Esophagus squamous epithelium (tissue), 5 donors: ENCODE data around the gene GPN1. TPM values are rescaled to one million over a fixed set of nuclear protein-coding genes. Genes with fewer than 3 reads are reported as not detected.
"Not testable (repeated sequence)": the region's sequence is repeated elsewhere in the genome, so short reads cannot be mapped to it uniquely, and the experiment has no call there.

Experiments used
- DNase-seq: peaks from one replicate; lab custom pipeline; 2025; lab: John Stamatoyannopoulos, UW
- H3K27ac ChIP-seq, 4 donors: fragments of 200-600 bp; sonication (generic); one replicate each; pipeline ENCODE4 v1.5.1; 2016 to 2019; ENCODE audit warnings: mild to moderate bottlenecking in 1 of 4
- H3K27me3 ChIP-seq, 4 donors: fragments of 200-600 bp; sonication (generic); 1 replicate in 3 of 4; 2 replicates in 1 of 4; pipeline versions ENCODE4 v1.5.1 to v1.6.0; 2017 to 2021; ENCODE audit warnings: antibody characterized with exemption in 1 of 4
- H3K36me3 ChIP-seq, 3 donors: fragments of 200-600 bp; sonication (generic); one replicate each; pipeline ENCODE4 v1.5.1; 2016 to 2019
- H3K4me1 ChIP-seq, 3 donors: fragments of 200-600 bp; sonication (generic); one replicate each; pipeline ENCODE4 v1.5.1; 2017 to 2019
- H3K4me3 ChIP-seq, 4 donors: fragments of 200-600 bp; sonication (generic); 1 replicate in 3 of 4; 2 replicates in 1 of 4; pipeline ENCODE4 v1.5.1; 2016 to 2019; ENCODE audit warnings: mild to moderate bottlenecking in 2 of 4, moderate library complexity in 1 of 4
- H3K9me3 ChIP-seq, 3 donors: fragments of 200-600 bp; sonication (generic); one replicate each; pipeline ENCODE4 v1.5.1; 2016 to 2019
- POLR2A ChIP-seq, 4 donors: fragments of 450-650 bp; IDR thresholded peaks; one replicate each; pipeline ENCODE4 v1.6.1; 2017; ENCODE audit warnings: antibody characterized with exemption in 4 of 4, mild to moderate bottlenecking in 4 of 4, moderate library complexity in 3 of 4
- WGBS, 2 donors: methylation state at CpG; one replicate each; pipeline ENCODE4 v1.1.5; 2018; 5-methylcytosine and 5-hydroxymethylcytosine counted together
- intact Hi-C: fragments of 100-400 bp; cut with DNase I; formaldehyde crosslinking; loops from one replicate; pipeline ENCODE4 v1.15.0; 2022
- total RNA-seq, 4 donors: library from RNA; depleted of rRNA; stranded (reverse); fragments of >200 nt; gene quantifications; one replicate each; pipeline ENCODE4 v1.1.0, GENCODE V29; 2016
- TF ChIP-seq, protein P1 (sequence below), 6 experiments: fragments of 450-650 bp in 4 of 6; fragments of 200-600 bp in 2 of 6; sonication (generic) in 2 of 6; IDR thresholded peaks; one replicate each; pipeline ENCODE4 v1.5.1; 2016 to 2019; ENCODE audit warnings: antibody characterized with exemption in 6 of 6, mild to moderate bottlenecking in 4 of 6, moderate library complexity in 4 of 6
- donor health status: DM: yes; HTN: yes; CAD: no.

GPN1 gene
- total RNA-seq, 4 donors from 2014 or later: 17.3 to 36.4 (median 31.6) TPM

DNA sequence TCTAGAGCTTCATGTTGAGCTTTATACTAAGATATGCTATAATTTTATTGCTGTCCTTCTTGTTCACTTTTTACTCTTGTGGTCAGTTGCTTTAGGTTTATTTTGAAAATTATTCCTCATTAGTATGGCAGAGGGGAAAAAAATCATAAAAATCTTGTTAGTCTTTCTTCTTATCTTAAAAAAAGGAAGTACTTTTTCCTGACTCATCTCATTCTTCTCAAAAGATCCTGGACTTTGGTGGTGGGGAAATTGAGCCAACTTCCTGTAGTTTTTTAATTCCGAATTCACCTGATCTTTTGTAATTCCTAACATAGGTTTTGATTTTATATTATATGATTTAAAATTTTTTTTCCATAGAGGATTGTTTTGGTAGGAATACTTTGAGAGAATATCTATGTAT is 38.6 kb downstream of the GPN1 start:
- Histone ChIP-seq H3K4me3 (no peak overlapping the region), H3K27me3 (no peaks in the 10 kb centered on the region), H3K36me3 (peaks cover 4 to 61% (median 14%) of the 10 kb centered on the region in 3 donors), H3K9me3 (no peaks in the 10 kb centered on the region), H3K27ac (no peak overlapping the region), H3K4me1 (peaks cover 13 to 42% (median 23%) of the 10 kb centered on the region in 3 donors)
- 69 to 76% methylated on average over 1 of the region's 1 CpG for WGBS, 2 donors
- intact Hi-C loops: no loop called here
- no peak for TF ChIP-seq POLR2A (IDR thresholded peaks at IDR 0.05)
- TF ChIP-seq, protein P1, sequence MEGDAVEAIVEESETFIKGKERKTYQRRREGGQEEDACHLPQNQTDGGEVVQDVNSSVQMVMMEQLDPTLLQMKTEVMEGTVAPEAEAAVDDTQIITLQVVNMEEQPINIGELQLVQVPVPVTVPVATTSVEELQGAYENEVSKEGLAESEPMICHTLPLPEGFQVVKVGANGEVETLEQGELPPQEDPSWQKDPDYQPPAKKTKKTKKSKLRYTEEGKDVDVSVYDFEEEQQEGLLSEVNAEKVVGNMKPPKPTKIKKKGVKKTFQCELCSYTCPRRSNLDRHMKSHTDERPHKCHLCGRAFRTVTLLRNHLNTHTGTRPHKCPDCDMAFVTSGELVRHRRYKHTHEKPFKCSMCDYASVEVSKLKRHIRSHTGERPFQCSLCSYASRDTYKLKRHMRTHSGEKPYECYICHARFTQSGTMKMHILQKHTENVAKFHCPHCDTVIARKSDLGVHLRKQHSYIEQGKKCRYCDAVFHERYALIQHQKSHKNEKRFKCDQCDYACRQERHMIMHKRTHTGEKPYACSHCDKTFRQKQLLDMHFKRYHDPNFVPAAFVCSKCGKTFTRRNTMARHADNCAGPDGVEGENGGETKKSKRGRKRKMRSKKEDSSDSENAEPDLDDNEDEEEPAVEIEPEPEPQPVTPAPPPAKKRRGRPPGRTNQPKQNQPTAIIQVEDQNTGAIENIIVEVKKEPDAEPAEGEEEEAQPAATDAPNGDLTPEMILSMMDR (IDR thresholded peaks at IDR 0.05): no peak
- no peak for DNase-seq

DNA sequence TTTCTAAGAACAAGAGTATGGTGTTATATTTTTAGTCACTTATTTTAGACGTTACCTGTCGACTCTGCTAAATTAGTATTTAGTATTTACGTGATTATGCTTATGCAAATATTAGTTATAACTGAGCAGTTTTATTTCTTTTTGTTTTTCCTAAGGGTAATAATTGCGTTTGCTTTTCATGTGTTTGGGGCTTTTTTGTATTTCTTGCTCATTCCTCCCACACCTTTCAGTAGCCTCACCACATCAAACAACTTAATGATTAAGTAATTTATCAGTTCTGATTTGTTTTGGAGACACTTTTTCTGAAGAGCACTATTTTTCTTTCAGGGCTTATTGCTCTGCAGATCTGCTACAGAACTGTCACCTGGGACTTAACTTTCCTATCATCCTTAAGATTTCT is 42.4 kb downstream of the GPN1 start:
- H3K27ac ChIP-seq: no peak overlapping the region
- intact Hi-C loops: no loop called here
- H3K36me3 ChIP-seq: peaks cover 4 to 99% (median 23%) of the 10 kb centered on the region in 3 donors
- TF ChIP-seq, protein P1 (IDR thresholded peaks at IDR 0.05): no peak
- no peak for TF ChIP-seq POLR2A (IDR thresholded peaks at IDR 0.05)
- no peaks in the 10 kb centered on the region for H3K9me3 ChIP-seq
- 85 to 86% methylated on average over 4 of the region's 4 CpGs for WGBS, 2 donors
- H3K4me3 ChIP-seq: no peak overlapping the region
- H3K4me1 ChIP-seq: peaks cover 0 to 14% (median 0%) of the 10 kb centered on the region in 3 donors
- DNase-seq: no peak
- no peaks in the 10 kb centered on the region for H3K27me3 ChIP-seq

DNA sequence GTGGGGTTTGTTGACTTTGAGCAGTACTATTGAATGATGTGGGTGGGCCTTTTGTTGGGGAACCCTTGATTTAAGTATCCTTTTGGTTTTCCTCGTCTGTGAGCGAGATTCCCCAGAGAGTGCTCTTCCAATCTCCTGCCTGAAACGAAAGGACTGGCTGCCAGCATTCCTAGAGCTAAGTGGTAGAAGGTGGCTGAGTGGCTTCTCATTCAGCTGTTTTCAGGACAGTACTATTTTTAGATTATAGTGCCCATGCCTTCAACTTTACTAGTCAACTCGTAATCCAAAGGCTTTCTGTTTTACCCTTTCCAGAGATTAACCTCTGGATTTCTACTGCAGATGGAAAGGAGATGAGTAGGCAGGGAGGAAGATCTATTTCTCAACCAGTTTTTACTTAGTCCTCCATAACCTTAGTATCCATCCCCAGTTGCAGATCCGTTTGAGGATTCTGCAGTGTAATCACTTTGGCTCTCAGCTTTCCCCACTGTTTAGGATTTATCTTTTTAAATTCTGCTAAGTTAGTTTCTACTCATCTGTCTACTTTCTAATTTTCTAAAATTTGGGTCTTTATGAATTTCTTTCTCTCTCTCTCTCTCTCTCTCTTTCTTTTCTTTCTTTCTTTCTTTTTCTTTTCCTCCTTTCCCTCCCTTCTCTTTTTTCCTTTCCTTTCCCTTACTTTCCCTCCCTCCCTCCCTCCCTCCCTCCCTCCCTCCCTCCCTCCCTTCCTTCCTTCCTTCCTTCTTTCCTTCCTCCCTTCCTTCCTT is 44.1 kb downstream of the GPN1 start:
- intact Hi-C loops: no loop called here
- Histone ChIP-seq H3K4me1 (no peaks in the 10 kb centered on the region), H3K36me3 (peaks cover 4 to 99% (median 27%) of the 10 kb centered on the region in 3 donors), H3K9me3 (no peaks in the 10 kb centered on the region), H3K27ac (no peak overlapping the region), H3K27me3 (no peaks in the 10 kb centered on the region), H3K4me3 (no peak overlapping the region)
- DNase-seq: no peak
- WGBS, 2 donors: 86 to 88% methylated on average over 5 of the region's 5 CpGs
- TF ChIP-seq, protein P1 (IDR thresholded peaks at IDR 0.05): no peak
- no peak for TF ChIP-seq POLR2A (IDR thresholded peaks at IDR 0.05)

DNA sequence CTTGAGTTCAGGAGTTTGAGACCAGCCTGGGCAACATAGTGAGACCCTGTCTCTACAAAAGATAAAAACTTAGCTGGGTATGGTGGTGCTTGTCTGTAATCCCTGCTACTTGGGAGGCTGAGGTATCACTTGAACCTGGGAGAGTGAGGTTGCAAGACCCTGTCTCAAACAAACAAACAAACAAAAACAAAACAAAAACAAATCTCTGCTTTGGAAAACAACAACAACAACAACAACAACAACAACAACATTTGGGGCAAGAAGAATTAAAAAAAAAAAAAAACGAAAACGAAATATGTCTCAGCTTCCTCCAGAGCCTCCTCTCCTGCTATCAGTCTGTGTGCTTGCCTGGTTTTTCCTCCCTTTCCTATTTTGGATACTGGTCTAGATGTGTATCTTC is 51.7 kb downstream of the GPN1 start:
- Histone ChIP-seq H3K27ac (peak overlapping the region in 1 of 4 donors; percentile 83), H3K4me3 (no peak overlapping the region), H3K36me3 (peaks cover 0 to 89% (median 29%) of the 10 kb centered on the region in 3 donors), H3K27me3 (no peaks in the 10 kb centered on the region), H3K9me3 (no peaks in the 10 kb centered on the region), H3K4me1 (peaks cover 0 to 32% (median 21%) of the 10 kb centered on the region in 3 donors)
- no peak for TF ChIP-seq POLR2A (IDR thresholded peaks at IDR 0.05)
- no peak for DNase-seq
- WGBS, 2 donors: 82 to 87% methylated on average over 2 of the region's 2 CpGs
- intact Hi-C loops: no loop called here

DNA sequence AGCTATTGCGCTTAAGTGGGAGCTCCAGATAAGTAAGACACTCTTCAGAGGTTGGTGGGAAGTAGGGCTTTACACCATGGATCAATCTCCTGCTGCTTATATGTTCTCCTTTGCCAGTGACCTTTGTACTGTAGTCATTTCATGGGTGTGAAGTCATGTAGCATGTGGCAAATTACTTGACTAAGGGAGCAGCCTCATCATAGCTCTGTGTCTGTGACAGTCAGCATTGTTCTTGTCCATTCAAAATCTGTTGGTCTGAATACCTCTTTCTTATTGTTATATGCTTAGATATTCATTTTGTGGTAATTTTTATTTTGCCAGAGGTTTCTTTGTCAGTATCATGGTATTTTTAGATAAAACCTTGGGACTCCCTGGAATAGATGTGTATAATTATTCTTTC is 53.0 kb downstream of the GPN1 start:
- Histone ChIP-seq H3K36me3 (peaks cover 0 to 89% (median 20%) of the 10 kb centered on the region in 3 donors), H3K27me3 (no peaks in the 10 kb centered on the region), H3K4me1 (peaks cover 0 to 32% (median 21%) of the 10 kb centered on the region in 3 donors), H3K4me3 (no peak overlapping the region), H3K9me3 (no peaks in the 10 kb centered on the region), H3K27ac (peak overlapping the region; percentile 73 to 83 (median 80))
- intact Hi-C loops: no loop called here
- TF ChIP-seq, protein P1 (IDR thresholded peaks at IDR 0.05): no peak
- no peak for TF ChIP-seq POLR2A (IDR thresholded peaks at IDR 0.05)
- whole genome bisulfite sequencing, 2 donors: 73 to 100% methylated on average over 1 of the region's 1 CpG
- no peak for DNase-seq

DNA sequence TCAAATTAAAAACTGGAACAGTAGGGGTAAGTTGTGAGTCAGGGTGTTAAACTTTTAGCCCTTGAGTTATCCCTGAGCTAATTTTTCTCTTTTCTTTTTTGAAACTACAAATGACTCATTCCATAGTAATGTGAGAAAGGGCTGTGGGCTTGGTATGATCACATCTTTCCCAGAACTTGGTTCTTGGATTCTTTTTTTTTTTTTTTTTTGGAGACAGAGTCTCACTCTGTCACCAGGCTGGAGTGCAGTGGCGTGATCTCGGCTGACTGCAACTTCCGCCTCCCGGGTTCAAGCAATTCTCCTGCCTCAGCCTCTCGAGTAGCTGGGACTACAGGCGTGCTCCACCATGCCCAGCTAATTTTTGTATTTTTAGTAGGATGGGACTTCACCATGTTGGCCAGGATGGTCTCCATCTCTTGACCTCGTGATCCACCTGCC is 53.5 kb downstream of the GPN1 start:
- DNase-seq, H3K4me3 ChIP-seq, intact Hi-C loops, H3K27me3 ChIP-seq, H3K9me3 ChIP-seq: not testable (repeated sequence)
- Histone ChIP-seq H3K27ac (peak overlapping the region; percentile 78 to 83 (median 82)), H3K36me3 (peaks cover 0 to 89% (median 20%) of the 10 kb centered on the region in 3 donors), H3K4me1 (peaks cover 0 to 35% (median 21%) of the 10 kb centered on the region in 3 donors)
- 36 to 45% methylated on average over 7 of the region's 7 CpGs for WGBS, 2 donors
